ENCODE results near the gene BCO2.

DNA sequence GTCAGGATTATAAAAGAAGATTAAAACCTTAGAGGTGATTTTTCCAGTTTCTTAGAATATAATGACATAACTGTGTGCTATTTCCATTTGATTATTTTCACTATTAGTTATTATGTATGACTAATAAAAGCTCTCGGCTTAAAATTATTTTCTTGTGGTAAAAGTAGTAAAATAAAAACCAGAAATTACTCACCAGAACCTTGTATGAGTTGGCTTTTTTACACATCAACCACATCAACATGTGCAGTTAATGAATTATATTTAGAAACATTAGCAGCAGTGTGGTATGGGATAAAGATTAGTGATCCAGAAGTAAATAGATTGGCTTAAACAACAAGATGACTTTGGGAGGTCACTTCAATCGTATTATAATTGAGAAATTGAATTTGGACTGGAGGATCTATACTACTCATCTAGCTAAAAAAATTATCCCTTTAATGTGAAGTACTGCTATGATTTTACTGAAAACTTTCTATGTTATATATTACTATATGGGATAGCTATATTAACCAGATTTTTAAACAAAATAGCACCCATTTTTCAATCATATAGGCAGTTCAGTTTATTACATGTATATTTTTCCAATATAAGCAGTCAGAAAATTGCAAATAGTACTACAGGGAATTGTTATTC, 2.8 kb upstream of the BCO2 start:
- TF ChIP-seq, protein P1, sequence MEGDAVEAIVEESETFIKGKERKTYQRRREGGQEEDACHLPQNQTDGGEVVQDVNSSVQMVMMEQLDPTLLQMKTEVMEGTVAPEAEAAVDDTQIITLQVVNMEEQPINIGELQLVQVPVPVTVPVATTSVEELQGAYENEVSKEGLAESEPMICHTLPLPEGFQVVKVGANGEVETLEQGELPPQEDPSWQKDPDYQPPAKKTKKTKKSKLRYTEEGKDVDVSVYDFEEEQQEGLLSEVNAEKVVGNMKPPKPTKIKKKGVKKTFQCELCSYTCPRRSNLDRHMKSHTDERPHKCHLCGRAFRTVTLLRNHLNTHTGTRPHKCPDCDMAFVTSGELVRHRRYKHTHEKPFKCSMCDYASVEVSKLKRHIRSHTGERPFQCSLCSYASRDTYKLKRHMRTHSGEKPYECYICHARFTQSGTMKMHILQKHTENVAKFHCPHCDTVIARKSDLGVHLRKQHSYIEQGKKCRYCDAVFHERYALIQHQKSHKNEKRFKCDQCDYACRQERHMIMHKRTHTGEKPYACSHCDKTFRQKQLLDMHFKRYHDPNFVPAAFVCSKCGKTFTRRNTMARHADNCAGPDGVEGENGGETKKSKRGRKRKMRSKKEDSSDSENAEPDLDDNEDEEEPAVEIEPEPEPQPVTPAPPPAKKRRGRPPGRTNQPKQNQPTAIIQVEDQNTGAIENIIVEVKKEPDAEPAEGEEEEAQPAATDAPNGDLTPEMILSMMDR (IDR thresholded peaks at IDR 0.05), result no peak
- no peak for TF ChIP-seq POLR2A (IDR thresholded peaks at IDR 0.05)

All from adrenal gland (tissue), 5 donors.